HG02610 (cell line): Measurements from ENCODE around the gene BZW2.
"Not testable (repeated sequence)": the region's sequence is repeated elsewhere in the genome, so short reads cannot be mapped to it uniquely, and the experiment has no call there.

Experiments used
- ATAC-seq: cut with Tn5 transposase; IDR thresholded peaks from one replicate; pipeline ENCODE4 v1.9.1; 2021; ENCODE audit warnings: mild to moderate bottlenecking, moderate library complexity; ENCODE audit not compliant: unreplicated experiment

Gene BZW2

DNA sequence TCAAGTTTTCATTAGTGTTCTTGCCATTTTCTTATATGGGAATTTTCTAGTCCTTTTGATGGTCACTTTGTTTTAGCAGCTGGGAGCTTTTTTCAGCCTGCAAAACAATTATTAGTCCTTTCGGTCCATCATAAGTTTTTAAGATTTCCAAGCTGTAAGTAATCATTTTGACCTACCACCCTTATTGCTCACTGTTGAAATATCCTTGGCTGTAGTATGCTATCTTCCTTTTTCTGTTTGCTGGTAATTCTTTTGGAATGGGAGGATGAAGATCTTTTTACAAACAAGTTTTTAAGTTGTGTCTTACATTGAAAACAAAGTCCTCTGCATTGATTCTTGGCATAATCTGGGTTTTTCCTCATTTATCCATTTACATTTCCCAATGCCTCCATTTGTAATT lies 24.0 kb downstream of the BZW2 start:
- no peak for ATAC-seq

DNA sequence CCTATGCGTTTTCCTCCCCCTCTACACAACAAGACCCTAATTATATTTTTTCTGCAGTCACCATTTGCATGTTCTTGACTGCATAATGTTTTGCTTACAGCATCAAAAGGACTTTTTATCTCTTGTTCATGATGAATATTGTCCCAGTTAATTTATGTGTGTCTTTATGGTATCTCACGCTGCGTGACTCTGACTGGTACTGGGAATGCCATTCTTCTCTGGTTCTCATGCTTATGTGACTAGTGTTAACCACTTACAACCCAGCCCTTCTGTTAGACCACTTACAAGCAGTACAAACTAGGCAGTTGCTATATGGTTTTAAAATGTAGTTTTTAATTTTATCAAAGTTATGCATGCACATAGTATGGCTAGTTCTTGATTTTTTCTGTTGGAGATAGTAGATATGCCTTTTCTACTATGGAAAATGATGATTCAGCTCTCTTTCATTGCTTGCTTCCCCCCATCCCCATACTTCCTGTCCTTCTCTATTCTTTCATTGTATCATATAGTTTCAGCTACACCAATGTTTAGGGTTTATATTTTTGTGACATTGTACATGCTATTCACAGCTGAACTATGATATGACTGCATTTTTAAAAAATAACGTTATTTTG lies 24.9 kb downstream of the BZW2 start:
- ATAC-seq: no peak

DNA sequence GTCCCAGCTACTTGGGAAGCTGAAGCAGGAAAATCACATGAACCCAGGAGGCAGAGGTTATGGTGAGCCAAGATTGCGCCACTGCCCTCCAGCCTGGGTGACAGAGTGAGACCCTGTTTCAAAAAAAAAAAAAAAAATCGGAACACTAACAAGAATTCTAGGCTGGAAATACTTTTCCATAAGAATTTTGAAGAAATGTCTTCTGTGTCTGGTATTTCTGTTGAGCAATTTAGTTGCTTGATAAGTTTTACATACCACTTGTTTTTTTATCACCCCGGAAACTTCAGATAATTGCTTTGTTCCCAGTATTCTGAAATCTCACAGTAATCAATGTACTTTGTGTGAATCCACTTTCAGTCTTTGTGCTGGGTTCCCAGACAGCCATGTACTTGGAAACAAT lies 25.8 kb downstream of the BZW2 start:
- ATAC-seq: no peak

DNA sequence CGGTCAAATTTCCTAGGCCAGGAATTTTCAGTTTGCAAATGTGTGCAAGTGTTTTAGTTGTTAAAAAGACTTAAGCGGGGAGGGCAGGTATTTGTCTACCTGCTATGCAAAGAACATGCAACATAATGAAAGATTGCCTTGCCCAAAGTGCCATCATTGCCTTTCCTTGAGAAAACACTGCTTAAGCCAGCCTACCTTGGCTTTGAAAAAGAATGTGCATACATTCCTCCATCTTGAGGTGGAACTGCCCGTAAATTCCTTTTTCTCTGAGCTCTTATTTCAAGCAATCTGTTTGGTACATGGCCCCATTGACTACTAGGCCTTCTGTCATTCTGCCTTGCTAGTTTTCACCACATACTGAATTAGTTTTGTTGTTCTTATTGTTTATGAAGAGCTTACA lies 29.3 kb downstream of the BZW2 start:
- ATAC-seq: no peak

DNA sequence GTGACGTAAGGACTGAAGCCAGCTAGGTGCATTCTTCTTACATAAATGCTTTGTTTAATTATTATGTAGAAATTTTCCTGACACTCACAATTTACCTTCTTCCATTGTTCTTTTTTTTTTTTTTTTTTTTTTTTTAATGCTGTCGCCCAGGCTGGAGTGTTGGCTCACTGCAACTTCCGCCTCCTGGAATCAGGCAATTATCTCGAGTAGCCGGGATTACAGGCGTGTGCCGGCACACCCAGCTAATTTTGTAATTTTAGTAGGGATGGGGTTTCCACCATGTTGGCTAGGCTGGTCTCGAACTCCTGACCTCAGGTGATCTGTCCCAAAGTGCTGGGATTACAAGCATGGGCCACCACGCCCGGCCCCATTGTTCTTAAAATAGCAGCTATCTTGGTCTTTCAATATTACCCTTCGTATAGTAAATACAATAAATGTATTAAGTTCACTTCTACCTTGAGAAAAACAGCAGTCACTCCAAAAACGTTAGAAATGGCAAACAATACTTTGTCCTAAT lies 32.1 kb downstream of the BZW2 start:
- ATAC-seq: no peak

DNA sequence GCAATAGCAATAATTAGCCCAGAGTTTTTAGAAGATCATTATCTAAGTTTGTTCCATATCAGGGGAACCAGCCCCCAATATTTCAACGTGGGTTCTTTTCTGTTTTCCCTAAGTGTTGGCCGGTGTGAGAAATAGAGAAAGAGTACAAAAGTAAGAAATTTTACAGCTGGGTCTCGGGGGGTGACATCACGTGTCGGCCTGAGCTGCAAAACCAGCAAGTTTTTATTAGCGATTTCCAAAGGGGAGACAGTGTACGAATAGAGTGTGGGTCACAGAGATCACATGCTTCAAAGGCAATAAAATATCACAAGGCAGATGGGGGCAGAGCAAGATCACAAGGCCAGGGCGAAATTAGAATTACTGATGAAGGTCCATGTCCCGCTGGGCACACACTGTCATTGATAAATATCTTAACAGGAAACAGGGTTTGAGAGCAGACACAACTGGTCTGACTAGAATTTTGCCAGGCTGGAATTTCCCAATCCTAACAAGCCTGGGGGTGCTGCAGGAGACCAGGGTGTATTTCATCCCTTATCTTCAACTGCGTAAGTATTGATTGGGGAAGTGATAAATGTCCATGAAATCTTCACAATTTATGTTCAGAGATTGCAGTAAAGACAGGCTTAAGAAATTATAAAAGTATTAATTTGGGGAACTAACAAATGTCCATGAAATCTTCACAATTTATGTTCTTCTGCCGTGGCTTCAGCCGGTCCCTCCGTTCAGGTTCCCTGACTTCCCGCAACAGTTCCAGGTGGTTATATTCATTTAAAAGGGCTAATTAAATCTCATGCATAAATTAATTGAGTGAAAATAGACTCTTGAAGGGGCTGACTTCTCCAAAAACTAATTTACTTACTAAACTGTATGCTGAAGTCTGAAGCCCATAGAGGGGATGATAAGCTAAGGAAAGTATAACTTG lies 32.9 kb downstream of the BZW2 start:
- not testable (repeated sequence) for ATAC-seq

DNA sequence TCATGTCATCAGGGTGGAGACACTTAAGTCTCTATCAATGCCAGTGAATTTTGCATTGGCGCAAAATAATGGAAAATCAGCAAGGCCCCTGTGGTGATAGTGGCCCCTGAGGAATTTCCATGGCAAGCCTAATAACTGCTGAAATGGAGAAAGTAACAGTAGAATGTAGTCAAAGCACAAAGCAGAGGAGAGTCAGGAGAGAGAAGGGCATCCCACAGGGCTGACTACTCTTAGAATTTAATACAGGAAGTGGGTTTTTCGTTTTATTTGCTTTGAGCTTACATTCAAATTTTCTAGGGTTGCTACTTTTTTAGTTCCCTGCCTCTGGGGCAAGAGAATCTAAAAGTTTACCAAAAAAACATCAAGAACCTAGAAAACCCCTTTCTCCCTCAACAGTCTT lies 39.0 kb downstream of the BZW2 start:
- ATAC-seq: no peak

DNA sequence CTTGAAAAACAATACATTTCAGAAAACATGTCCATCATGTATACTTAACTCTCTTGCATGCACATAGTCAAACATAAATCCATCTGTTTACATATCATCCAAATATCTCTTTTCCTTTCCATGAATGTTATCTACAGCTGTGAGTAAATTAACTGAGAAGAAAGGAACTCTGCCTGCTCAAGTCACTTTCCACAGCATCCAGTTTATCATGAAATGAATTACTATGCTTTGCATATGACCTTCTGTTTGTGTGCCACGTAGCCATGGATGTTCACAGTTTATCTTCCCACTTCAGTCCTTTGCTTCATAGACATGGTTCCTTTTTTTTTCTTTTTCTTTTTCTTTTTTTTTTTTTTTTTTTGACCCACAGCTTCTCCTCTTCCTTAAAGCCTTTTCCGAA lies 39.6 kb downstream of the BZW2 start:
- ATAC-seq: no peak

DNA sequence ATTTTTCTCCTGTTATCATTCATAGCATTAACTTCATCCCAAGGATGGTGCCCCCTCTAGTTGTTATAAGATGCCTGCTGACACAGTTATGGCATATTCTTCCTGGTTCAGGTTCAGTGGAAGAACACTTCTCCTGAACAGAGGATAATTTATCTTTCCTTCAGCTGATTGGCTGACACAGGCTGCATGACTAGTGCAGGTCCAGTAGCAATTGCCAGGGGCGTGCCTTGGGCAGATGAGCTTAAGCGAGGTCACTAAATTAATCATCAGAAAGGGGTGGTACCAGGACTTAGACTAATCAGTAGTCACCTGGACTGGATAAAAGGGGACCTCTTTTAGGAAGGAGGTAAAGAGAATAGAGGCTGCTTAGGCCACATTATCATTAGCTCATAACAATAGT lies 42.3 kb downstream of the BZW2 start:
- no peak for ATAC-seq

DNA sequence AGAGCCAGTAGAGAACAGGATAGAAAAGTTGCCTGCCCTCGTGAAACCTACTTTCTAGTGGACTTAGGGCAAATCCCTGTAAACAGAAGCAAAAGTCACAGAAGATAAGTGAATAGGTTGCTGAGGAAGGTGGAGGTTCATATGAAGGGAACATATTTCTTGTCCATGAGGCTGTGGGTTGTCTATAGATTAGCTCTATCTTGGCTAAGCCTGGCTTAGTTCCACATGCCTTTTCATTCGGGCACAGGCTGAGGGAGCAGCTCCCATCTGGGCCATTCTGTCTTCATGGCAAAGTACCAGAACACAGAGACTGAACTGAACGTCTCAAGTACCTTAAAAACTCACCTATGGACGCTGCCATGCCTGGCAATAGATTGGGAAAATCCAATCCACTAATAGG lies 45.3 kb downstream of the BZW2 start:
- no peak for ATAC-seq

DNA sequence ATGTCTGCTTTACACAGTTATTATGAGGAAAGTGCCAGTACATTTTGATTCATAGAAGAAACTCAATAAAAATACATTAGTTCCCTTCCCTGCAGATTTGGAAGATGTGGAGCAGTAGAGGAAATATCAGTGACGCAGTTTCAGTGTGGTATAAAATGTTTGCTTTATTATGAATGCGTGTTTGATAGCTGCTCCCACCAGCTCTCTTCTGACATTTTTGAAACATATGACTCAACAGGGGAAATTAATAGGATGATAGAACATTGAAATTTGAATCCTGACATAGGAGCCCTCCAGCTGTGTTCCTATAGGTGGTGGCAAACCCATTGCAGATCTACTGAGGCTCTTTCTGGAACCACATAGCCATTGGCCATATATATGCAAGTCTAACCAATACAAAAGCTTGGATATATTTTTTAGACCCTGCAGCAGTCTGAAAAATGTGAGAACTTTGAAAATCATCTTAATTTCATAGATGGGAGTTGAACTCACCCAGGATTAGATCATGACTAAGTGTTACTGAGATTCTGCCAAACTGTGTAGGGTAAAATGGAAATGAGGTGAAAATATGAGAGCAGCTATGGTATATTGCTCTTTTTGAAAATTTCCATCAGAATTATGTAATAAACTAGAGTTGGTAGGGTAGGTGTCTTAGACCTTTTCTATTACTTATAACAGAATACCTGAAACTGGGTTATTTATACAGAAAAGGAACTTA lies 47.8 kb downstream of the BZW2 start:
- ATAC-seq: no peak

DNA sequence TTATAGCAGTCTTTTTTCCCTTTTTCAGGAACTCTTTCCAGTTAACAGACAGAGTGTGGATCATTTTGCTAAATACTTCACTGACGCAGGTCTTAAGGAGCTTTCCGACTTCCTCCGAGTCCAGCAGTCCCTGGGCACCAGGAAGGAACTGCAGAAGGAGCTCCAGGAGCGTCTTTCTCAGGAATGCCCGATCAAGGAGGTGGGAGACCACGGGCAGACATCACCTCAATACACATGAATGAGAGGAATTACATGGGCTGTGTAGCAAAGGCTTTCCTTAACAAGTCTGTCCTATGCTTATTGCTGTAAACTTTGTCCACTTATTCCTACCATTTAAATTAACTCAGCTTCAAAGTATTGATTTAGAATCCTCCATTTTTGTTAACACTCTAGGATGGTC lies 48.8 kb downstream of the BZW2 start:
- ATAC-seq: no peak

DNA sequence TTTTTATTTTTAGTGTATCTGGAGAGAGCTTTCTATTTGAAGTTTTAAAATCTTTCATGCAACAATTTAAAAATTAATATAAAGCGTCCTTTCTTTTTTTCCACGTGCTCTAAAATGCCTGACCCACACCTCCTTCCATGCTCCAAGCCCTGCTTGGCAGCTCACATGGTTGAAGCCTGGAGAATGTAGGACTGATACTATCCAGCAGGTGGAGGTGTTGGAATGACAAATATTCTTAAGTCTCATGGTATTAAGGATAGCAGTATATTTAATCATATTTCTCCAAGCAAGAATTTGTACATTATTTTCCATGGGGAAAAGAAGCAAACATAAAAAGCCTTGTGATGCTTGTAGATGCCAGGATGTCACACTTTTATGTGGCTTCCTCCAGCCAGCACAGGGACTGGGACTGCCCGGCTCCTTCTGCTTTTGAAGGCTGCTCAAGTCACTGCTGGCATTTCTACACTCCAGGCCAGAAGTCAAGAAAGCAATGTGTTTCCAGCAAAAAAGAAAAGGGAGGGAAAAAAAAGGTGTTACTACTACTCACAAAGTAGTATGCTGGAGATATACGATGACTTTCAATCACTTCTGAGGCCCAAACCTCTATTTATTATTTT lies 49.7 kb downstream of the BZW2 start:
- no peak for ATAC-seq

DNA sequence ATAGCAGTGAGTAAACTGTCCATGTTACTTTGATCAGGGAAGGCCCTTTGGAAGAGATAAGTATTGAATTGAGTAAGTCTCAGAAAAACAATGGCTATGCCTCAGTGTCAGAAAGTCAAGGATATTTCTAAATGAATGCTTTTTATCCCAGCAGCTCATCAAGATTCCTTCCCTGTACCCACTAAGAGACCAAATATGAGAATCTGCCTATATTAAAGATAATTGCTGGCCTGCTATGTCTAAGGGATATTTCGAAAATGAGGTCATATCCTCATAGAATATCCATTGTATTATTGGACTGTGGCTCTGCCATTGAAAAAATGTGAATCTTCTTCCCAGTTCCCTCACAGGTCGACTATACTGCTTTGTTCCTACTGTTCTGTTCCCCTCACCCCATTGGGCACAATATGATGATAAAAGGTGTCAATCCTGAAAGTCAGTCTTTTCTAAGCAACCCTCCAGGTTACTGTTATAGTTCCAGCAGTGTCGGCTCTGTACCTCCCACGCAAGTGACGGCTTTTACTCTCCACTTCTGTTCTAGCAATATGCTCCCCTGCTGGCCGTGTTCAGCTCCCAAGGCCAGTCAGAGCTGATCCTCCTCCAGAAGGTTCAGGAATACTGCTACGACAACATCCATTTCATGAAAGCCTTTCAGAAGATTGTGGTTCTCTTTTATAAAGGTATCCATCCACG lies 51.7 kb downstream of the BZW2 start:
- ATAC-seq: no peak

DNA sequence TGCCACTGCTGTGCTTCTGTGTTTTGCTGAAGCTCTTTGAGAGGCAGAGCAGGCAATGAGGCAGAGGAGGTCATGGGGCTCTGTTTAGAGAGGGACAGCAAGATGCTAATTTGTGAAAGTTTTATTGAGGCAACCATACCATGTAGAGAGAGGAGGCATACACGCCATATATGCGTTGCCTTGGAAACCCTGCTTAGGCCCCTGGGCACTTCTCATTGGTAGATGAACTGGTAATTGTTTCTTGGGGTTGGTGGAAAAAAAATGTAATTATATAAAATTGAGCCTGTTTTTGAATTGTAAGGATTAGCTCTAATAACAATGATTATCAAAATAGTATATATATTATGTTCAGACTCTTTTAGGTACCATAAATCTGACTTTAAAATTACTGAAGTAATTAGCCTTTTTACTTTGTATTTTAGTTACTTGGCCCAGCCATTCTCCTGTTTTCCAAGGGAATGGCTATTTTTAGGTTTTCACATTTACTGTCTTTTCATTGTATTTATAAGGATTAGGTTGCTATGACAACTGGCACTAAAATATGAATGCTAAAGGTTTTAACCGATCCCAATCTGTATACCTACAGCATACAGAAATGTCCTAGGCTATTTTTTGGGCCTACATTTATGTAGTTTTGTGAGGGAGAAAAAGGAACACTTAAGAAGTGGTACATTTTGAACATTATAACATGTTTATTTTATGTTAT lies 52.4 kb downstream of the BZW2 start:
- ATAC-seq: no peak

DNA sequence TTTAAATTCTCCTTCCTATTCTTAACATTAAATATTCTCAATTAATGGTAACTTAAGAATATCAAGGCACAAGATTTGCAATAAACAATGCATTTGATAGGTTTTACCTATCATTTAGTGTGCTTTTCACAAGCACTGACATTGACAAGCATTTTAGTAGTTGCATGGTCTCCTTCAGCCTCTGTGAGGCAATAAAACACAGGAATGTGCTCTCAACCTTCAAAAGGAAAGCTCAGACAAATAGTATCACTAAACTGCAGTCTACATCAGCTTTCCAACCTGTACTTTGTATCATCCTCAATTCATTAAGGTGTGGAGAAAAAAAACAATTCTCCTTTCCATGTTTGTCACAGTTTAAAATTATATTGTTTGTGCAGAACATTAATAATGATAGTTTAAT lies 56.5 kb downstream of the BZW2 start:
- no peak for ATAC-seq

DNA sequence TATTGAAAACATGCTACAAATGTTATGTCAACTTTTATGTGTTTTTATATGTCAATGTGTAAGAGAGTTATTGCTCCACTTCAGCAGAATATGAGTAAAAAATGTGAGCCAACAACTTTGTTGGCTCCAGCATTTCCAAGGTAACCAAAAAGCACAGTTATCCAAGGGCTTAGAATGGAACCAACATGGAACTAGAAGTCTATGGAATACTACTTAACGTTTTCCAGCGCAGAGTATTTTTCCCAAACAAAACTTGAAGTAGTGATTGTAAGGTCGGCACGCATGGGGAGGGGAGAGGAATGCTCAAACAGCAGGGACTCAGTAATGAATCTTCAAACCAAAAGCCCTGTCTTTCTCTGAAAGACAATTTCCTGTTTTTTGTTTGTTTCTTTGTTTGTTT lies 62.5 kb downstream of the BZW2 start:
- ATAC-seq: no peak

DNA sequence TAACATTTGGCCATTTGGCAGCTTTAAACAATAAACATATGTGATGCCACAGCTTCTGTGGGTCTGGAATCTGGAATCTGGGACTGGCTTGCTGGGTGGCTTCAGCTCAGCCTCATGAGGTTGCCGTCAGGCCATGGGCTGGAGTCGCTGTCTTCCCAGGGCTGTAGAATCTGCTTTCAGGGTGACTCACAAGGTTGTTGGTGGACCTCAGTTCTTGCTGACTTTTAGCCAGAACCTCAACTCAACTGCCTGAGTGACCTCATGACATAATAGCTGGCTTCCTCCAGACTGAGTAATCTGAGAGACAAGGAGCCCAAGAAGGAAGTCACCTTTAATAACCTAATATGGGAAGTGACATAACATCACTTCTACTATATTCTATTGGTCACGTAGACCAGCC lies 63.0 kb downstream of the BZW2 start:
- ATAC-seq: no peak

DNA sequence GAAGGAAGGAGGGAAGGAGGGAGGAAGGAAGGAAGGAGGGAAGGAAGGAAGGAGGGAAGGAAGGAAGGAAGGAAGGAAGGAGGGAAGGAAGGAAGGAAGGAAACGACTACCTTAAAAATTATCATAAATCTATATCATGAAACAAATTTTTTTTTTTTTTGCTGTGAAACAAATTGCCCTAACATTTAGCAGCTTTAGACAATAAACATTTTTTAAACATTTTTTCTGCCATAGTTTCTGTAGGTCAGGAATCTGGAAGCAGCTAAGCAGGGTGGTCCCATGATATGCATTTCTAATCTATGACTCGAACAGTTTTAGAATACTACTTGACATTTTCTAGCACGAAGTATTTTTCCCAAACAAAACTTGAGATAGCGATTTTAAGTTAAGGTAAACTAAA lies 64.7 kb downstream of the BZW2 start:
- no peak for ATAC-seq

DNA sequence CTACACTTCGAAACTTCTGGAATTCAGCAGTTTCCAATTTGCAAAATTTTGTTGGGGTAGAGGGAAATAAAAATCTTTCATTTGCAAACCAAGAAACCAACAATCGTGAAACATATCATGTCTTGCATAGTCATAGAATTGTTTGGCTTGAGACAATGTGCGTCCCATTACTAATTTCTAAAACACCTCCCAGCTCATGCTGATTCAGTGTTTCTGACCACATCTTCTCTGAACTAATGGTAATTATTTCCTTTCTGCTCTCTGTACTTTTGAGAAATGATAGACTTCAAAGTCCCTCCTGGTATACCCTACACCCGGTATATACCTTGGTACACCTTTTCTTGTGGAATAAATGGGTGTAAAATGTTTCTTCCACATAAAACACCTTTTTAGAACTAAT lies 65.7 kb downstream of the BZW2 start:
- peak; percentile 34 for ATAC-seq
